ENCODE results near the gene MAP3K10. TPM values are rescaled to one million over a fixed set of nuclear protein-coding genes. Genes with fewer than 3 reads are reported as not detected.
A peak's percentile ranks its signal among the peaks of the same experiment; 100 is the strongest.

Gene MAP3K10
- total and polyA plus RNA-seq, 9 of the 15 experiments (the other 6 are each of a cell fraction or from before 2014, with no cell fraction given): 0.01 to 8.0 (median 2.7) TPM; not detected in 1

DNA sequence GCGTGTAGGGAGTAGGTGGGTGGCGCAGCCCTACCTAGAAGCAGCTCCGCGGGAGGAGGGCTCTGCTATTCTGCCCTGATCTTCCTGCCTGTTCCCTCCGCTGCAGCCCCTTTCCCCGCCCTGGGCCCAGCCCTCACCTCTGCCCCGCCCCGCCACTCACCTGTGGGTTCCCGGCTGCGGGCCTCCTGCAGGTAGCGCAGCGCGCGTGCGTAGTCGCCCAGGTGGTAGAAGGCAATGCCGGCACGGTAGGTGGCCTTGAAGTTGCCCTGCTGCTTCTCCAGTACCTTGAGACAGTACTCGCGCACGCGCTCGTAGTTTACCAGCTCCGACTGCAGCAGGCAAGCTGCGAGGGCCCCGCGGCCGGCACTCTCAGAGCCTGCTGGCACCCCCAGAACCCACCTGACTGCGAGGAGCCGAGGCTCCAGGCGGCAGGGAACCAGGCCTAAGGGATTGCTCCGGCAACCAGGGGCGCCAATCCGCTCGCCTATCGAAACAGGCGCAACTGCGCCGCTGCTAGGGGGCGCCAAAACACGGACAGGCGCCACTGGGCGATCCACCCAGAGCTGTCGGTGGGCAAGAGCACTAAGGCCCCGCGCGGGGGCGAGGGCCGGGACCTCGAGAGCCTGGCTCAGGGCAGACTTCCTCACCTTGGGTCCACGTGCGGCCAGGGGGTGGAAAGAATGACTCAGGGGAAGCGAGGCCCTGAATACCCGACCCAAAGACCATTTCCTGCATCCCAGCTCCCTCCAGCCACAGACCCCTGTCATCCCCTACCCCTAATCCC lies 26.0 kb downstream of the MAP3K10 start (continued):
- TF ChIP-seq, protein P1, sequence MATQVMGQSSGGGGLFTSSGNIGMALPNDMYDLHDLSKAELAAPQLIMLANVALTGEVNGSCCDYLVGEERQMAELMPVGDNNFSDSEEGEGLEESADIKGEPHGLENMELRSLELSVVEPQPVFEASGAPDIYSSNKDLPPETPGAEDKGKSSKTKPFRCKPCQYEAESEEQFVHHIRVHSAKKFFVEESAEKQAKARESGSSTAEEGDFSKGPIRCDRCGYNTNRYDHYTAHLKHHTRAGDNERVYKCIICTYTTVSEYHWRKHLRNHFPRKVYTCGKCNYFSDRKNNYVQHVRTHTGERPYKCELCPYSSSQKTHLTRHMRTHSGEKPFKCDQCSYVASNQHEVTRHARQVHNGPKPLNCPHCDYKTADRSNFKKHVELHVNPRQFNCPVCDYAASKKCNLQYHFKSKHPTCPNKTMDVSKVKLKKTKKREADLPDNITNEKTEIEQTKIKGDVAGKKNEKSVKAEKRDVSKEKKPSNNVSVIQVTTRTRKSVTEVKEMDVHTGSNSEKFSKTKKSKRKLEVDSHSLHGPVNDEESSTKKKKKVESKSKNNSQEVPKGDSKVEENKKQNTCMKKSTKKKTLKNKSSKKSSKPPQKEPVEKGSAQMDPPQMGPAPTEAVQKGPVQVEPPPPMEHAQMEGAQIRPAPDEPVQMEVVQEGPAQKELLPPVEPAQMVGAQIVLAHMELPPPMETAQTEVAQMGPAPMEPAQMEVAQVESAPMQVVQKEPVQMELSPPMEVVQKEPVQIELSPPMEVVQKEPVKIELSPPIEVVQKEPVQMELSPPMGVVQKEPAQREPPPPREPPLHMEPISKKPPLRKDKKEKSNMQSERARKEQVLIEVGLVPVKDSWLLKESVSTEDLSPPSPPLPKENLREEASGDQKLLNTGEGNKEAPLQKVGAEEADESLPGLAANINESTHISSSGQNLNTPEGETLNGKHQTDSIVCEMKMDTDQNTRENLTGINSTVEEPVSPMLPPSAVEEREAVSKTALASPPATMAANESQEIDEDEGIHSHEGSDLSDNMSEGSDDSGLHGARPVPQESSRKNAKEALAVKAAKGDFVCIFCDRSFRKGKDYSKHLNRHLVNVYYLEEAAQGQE (IDR thresholded peaks at IDR 0.05; ENCODE audit: borderline replicate concordance): peak; percentile 66
- TF ChIP-seq, protein P1 (CRISPR knock-in tag; IDR thresholded peaks at IDR 0.05; ENCODE audit: low read depth): no peak
- TF ChIP-seq ZNF124 (CRISPR knock-in tag; IDR thresholded peaks at IDR 0.05): 0 out of 2 replicates have a peak, but pooled peaks have one; percentile 54
- TF ChIP-seq, protein P2, sequence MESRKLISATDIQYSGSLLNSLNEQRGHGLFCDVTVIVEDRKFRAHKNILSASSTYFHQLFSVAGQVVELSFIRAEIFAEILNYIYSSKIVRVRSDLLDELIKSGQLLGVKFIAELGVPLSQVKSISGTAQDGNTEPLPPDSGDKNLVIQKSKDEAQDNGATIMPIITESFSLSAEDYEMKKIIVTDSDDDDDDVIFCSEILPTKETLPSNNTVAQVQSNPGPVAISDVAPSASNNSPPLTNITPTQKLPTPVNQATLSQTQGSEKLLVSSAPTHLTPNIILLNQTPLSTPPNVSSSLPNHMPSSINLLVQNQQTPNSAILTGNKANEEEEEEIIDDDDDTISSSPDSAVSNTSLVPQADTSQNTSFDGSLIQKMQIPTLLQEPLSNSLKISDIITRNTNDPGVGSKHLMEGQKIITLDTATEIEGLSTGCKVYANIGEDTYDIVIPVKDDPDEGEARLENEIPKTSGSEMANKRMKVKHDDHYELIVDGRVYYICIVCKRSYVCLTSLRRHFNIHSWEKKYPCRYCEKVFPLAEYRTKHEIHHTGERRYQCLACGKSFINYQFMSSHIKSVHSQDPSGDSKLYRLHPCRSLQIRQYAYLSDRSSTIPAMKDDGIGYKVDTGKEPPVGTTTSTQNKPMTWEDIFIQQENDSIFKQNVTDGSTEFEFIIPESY (CRISPR knock-in tag; IDR thresholded peaks at IDR 0.05): peak; percentile 78
- TF ChIP-seq, protein P3, sequence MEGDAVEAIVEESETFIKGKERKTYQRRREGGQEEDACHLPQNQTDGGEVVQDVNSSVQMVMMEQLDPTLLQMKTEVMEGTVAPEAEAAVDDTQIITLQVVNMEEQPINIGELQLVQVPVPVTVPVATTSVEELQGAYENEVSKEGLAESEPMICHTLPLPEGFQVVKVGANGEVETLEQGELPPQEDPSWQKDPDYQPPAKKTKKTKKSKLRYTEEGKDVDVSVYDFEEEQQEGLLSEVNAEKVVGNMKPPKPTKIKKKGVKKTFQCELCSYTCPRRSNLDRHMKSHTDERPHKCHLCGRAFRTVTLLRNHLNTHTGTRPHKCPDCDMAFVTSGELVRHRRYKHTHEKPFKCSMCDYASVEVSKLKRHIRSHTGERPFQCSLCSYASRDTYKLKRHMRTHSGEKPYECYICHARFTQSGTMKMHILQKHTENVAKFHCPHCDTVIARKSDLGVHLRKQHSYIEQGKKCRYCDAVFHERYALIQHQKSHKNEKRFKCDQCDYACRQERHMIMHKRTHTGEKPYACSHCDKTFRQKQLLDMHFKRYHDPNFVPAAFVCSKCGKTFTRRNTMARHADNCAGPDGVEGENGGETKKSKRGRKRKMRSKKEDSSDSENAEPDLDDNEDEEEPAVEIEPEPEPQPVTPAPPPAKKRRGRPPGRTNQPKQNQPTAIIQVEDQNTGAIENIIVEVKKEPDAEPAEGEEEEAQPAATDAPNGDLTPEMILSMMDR (IDR thresholded peaks at IDR 0.05 in 2 of 3, conservative IDR thresholded peaks at IDR 0.05 in 1 of 3; ENCODE audit: insufficient read depth in 2 of 3, low read depth in 1 of 3, low read length in 3 of 3): peak; percentile 82 to 98 (median 87)

Measured in K562 (cell line).